Activated CD4-positive, alpha-beta T cell treated with anti-CD3 and anti-CD28 coated beads for 48 hours (primary cell): ENCODE results near the gene KCNIP1.
"Not testable (repeated sequence)": the region's sequence is repeated elsewhere in the genome, so short reads cannot be mapped to it uniquely, and the experiment has no call there.

ENCODE experiments used
- DNase-seq: peaks from one replicate; pipeline ENCODE4 v3.0.0-alpha.2; 2020

The KCNIP1 gene

DNA sequence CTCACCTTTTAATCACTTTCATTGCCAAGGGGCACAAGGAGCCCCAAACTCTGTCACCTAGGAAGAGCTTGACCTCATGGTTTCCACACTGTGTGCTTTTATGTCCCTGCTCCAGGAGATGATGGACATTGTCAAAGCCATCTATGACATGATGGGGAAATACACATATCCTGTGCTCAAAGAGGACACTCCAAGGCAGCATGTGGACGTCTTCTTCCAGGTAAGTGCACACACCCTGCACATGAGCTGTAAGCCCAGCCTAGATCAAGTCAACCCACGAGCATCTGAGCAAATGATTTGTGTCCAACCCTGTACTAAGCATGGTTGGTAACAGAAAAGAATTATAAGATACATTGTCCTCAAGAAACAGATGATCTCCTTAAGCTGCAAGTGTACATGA is 228.9 kb downstream of the KCNIP1 start:
- DNase-seq = no peak

- no peak for DNase-seq
Observed at GRCh38 chr5:170736966-170737365, 233.1 kb downstream of the KCNIP1 start.

- DNase-seq = no peak
Observed at GRCh38 chr5:170737591-170737990, 233.8 kb downstream of the KCNIP1 start.

DNA sequence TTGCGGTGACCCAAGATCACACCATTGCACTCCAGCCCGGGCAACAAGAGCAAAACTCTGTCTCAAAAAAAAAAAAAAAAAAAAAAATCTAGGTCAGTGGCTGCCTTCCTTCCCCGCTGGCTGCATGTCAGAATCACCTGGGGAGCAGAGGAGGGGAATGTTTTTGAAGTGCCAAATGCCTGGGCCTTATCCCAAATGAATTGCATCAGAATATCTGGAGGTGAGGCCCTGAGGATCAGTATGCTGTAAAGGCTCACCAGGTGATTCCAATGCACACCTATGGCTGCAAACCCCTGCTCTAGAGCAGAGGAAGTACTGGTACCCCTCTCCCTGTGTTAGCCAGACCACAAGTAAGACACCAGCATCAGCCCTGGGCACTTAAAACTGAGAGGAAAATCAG is 235.0 kb downstream of the KCNIP1 start:
- no peak for DNase-seq

DNA sequence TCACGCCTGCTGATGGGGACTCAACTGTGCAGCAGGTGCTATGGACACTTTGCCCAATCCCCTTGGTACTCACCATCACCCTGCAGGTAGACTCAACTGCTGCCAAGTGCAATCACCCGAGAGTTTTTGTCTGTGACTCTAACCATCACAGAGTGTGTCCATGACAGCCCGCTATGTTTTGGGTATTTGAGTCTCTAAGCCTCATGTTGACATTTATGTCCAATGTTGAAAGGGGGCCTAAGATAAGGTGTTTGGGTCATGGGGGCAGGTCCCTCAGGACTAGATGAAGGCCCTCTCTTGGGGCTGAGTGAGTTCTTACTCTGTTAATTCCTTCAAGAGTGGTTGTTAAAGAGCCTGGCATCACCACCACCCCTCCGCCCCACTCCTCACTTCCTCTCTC is 235.6 kb downstream of the KCNIP1 start:
- DNase-seq = no peak

GRCh38 chr5:170740551-170741205 is 236.9 kb downstream of the KCNIP1 start:
- no peak for DNase-seq

- no peak for DNase-seq
Observed at GRCh38 chr5:170741801-170742200, 238.0 kb downstream of the KCNIP1 start.

DNA sequence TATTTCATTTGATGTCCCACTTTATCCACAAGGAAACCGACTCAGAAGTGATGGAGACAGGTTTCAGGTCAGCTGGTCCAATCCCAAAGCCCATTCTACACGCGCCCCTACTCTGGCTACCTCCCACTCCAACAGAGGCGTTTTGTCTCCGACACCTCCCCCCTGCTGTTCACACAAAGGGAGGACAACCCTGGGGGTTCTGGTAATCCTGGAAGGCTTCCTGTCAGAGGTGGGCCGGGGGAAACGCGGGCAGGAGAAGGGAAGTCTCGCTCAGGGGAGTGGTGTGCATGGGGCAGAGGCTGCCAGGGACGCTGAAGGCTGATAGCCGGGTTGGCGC is 240.0 kb downstream of the KCNIP1 start:
- DNase-seq = no peak

DNA sequence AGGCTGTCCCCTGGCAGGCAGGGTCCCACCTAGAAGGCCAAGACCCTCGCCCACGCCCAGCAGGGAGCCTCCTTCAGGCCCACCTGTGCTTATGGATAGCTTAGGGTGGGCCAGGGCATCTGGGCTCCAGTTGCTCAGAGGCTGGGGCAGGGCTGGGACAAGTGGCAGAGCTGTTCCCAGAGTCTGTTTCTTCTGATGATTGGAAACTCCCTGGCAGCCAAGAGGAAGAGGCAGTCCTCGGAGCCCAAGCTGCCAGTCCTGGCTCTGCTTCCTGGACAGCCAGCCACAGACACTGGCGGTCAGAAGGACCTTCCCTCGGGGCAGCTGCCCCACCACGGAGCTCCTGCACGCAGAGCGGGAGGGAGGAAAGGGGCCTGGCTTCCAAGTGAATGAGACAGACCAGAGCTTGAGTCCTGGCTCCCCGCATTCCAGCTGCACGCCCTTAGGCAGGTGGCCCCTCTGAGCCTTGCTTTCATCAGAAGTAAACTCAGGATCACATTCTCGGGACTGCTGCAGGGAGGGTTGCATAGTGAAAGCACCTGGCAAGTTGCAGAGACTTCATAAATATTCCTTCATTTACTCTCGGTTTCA is 241.8 kb downstream of the KCNIP1 start:
- no peak for DNase-seq

DNA sequence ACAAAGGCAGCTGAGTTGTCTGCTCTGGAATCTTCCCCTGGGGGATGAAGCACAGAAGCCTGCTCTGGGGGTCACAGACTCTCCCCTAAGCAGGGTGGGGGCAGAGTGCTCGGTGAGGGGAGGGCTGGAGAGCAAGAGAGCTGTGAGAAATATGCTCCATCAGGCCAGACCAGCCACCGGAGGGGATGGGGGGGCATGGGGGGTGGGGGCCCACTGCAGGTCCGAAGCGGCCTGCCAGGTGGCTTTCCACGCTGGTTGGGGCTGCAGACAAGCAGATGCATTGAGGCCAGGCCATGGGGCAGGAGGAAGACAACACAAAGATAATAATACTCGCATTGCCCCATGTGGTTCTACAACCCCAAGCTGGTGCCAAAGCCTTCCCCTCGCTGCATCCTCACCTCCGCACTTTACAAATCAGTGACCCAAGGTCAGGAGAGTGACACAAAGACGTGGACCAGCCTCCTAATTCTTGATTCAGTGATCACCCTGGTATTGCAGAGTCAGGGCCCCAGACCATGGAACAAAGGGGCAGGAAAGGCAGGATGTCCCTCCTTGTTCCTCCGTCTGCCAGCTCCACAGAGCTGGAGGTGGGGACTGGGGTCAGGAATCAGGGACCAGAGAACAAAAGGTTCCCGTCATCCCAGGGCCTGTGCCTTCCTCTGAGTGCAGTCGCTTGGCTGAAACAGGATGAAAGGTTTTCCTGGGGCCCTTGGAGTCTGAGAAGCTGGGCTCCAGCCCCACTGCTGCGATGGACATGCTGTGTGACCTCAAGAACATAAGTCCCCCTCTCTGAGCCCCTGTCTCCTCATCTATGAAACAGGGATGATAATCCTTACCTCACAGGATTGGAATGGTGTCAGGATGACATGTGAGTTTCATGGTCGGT is 242.5 kb downstream of the KCNIP1 start:
- DNase-seq = no peak

DNA sequence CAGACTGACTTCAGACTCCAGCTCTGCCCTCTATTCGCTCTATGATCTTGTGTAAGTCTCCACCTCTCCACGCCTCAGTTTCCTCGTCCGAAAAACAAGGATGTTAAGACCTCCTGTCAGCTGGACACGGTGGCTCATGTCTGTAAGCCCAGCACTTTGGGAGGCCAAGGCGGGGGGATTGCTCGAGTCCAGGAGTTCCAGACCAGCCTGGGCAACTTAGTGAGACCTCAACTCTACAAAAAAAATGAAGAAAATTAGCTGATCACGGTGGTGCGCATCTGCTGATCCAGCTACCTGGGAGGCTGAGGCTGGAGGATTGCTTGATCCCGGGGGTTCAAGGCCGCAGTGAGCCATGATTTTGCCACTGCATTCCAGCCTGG is 243.1 kb downstream of the KCNIP1 start:
- DNase-seq = no peak

DNA sequence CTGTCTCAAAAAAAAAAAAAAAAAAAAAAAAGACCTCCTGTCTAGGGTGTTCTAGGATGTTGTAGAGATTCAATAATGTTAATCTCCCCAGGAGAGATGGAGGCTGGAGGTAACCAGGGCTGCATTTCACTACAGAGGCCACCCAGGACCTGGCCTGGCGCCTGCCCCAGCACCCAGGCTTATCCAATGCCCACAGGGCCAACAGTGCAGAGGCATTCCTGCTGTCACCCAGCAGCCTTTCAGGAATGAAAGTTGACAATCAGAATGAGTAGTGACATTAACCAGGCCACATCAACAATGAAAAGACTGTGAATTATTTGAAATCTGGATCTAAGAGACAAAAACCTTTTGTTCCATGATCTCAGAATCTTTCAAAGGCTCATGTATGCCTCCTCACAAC is 243.5 kb downstream of the KCNIP1 start:
- no peak for DNase-seq

DNA sequence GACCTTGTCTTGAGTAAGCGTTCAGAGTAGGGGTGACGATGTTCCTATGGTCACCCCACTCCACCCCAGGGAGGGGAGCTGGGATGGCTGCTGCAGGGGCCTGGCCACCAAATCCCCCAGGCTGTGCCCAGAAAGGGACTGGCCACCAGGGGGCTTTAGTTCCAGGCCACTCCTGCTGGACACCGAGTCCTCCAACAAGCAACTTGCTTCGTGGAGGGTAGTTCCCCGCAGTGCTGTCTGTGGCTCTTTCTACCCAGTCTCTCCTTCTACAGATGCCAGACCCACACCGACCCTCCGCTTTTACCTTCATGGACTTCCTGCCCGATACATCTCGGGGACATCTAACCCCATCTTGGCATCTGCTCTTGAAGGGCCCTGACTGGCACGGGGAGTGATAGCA is 244.0 kb downstream of the KCNIP1 start:
- DNase-seq = no peak

DNA sequence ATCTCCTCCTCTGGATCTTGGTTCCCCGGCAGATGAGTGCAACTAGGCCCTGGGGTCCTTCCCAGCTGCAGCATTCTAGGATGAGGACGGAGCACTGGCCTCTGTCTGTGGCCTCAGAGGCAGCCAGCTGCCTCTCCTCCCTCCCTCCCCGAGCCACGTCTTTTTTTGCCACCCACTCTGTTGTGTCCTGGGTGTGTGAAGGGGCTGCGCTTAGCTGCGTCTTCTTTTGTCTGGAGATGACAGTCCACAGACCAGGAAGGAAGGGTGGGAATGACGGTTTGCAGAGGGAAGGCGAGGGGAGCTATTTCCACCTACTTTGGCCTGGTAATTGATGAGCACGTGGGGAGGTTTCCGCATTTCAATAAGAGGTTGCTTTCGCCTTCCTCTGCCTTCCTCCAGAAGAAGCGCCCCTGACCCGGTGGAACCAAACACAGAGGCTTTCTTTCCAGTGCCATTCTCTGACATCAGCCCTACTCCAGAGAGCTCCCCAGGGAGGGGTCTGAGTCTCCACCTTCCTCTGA is 245.2 kb downstream of the KCNIP1 start:
- no peak for DNase-seq

GRCh38 chr5:170749911-170750431 is 246.2 kb downstream of the KCNIP1 start:
- no peak for DNase-seq

DNA sequence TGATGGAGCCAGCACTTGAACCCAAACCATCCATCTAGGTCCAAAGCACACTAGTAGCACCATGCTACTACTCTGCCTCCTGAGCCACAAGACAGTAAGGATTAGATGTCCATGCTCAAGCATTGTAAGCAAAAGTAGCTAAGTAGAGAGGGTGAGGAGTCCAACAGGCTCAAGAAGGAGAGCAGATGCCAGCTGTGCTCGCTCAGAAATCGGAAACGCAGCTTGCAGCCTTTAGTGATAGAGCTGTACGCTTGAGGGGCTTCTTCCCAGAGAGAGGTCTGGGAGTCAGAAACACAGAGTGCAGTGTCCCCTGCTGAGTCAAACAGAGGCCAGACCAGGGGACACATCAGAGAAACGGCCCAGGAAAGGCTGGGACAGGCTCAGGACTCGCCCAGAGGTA is 247.0 kb downstream of the KCNIP1 start:
- DNase-seq = no peak

GRCh38 chr5:170751631-170752030 is 247.8 kb downstream of the KCNIP1 start:
- DNase-seq = no peak

DNA sequence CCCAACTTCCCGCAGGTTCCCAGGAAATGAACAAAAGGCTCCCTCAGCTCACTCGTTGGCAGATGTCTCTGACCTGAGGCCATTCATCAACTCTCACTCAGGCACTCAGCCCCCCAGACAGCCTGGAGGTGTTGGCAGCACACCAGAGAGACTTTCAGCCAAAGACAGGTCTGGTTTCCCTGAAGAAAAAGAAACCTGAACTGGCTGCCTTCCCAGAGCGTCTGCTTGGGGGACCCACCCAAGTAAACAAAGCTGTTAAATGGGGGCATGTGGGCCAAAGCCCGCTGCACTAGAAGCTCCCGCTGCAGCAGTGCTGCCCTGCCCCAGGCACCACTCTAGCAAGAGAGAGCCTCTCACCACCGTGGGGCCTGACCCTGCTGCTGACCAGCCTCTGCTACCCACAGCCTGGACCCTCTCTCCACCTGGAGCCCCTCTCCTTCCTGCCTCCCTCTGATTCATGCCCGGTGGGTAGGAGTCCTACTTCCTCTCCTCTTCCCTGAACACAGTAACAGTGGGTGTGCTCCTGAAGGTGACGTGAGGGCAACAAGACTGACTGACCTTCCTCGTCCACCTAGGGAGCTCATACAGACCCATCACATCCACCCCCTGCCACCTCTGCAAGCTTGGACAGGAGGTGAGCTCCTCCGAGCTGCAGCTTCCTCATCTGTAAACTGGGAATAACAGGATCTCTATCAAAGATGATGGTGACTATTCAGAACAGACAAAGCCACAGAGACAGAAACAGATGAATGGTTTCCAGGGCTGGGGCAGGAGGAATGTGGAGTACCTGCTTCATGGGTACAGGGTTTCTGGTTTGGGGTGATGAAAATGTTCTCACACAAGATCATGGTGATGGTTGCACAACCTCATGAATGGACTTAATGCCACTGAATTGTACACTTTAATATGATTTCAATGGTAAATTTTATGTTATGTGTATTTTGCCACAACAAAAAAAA is 248.7 kb downstream of the KCNIP1 start:
- no peak for DNase-seq

- no peak for DNase-seq
Observed at GRCh38 chr5:170753311-170753710, 249.5 kb downstream of the KCNIP1 start.

DNA sequence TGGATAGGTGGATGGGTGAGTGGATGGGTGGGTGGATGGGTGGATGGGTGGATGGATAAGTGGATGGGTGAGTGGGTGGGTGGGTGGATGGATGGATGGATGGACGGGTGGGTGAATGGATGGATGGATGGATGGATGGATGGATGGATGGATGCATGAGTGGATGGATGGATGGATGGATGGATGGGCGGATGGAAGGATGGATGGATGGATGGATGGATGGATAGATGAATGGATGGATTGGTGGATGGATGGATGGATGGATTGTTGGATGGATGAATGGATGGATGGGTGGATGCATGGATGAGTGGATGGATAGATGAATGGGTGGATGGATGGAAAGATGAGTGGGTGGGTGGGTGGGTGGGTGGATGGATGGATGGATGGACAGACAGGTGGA is 250.7 kb downstream of the KCNIP1 start:
- not testable (repeated sequence) for DNase-seq

DNA sequence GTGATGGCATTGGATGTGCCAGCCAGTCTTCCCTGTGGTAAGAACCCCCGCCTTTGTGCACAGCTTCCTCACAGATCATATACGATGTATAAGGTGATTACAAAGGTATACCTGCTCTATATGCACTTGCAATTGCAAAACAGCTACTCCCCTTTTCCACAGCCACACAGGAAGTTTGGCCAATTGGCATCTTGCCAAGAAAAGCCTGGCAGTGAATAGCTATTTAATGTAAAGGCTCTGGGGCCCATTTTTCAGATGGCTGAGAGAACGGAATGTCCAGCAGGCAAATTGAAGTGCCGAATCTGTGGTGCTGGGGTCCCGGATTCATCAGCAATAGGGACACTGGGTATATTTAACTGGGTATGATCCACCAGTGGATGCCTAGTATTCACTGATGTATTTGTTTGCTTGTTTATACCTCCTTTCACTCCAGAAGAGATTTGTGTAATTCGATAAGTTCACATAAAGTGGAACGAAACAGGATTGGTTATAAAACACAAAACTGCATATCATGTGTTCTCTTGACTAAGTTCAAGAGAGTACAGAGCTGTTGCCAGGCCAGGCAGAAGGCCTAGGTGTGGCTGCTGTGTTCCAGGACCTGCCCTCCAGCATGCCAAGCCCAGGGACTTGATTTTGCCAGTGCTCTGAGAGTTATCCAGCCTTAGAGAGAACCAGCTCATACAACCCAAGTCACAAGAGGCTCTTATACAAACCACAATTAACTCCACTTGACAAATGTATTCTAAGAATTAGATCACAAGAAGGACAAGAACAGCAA is 252.0 kb downstream of the KCNIP1 start:
- no peak for DNase-seq

DNA sequence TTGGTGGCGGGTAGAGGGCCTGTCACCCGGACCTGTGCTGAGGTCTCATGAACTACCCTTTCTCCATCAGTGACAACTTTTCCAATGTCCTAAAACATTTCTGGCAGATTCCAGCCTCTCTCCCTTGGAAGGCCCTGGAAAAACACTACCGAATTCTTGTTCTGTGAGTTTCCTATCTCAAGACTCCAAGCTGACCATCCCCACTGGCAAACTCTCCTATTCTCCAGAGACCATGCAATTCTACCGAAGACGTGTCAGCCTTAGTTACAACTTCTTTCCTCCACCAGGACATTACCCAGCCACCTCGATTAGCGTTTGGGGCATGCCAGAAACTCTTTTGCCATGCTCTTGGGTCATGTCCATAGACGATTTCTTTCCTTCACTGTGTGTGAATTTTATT is 252.9 kb downstream of the KCNIP1 start:
- no peak for DNase-seq
